ENCODE measurements around the gene EXOC3L1. TPM values are rescaled to one million over a fixed set of nuclear protein-coding genes. Genes with fewer than 3 reads are reported as not detected.

Gene EXOC3L1
- polyA plus RNA-seq, result 2.1 TPM
- long read RNA-seq, donor 1, partial matches to known transcripts, result 0 of 1 reads
- long read RNA-seq, donor 1, other reads (novel, unspliced or antisense), result 0 of 1 reads
- long read RNA-seq, donor 2, result 0 reads
- long read RNA-seq, donor 3, result 0 reads
- long read RNA-seq, donor 4, result 0 reads
- long read RNA-seq, donor 5, result 0 reads
- long read RNA-seq, donor 6, result 0 reads
- long read RNA-seq, donor 7, result 0 reads
- long read RNA-seq, donor 8, result 0 reads
- long read RNA-seq, donor 9, result 0 reads
- long read RNA-seq, donor 10, result 0 reads
- long read RNA-seq, donor 11, result 0 reads

DNA sequence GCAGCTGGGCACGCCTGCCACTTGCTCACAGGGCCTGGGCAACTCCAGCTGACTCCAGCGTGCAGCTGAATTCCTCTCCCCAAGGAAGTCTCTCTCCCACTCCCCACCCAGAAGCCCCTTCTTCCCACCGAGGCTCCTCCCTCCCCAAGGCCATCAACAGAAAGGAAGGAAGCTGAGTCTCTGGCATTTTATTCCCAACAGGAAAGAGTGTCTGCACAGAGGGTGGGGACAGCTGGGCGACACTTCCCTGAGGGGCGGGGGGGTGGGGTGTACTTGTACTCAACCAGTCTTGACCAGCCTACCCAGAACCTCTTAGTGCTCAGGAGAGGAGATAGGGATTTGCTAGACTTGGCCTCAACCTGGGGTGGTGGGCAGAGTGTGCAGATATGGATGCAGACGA lies at the start of gene EXOC3L1:
TSS of gene EXOC3L1 (minus strand) at position 96 of the 400 bp plus-strand sequence. CDS start 460 bp downstream, outside the sequence.
- Histone ChIP-seq H3K4me3 (ENCODE audit: low read length) (no peak within 1 kb of the TSS), H3K36me3 (ENCODE audit: control insufficient read depth, insufficient read depth, low read length) (peaks cover 18% of the 10 kb centered on the region), H3K27ac (ENCODE audit: low read length) (no peak within 1 kb of the TSS), H3K4me1 (ENCODE audit: control insufficient read depth, insufficient read depth, low read length) (peaks cover 29% of the 10 kb centered on the region), H3K9me3 (ENCODE audit: control insufficient read depth, low read depth, low read length) (peaks cover 2% of the 10 kb centered on the region), H3K27me3 (ENCODE audit: control insufficient read depth, insufficient read depth, low read length) (peaks cover 1% of the 10 kb centered on the region)
- no peak for DNase-seq
- WGBS (ENCODE audit: insufficient coverage, low lambda C conversion rate), result no CpG with 5 or more reads among the region's 6 CpGs

DNA sequence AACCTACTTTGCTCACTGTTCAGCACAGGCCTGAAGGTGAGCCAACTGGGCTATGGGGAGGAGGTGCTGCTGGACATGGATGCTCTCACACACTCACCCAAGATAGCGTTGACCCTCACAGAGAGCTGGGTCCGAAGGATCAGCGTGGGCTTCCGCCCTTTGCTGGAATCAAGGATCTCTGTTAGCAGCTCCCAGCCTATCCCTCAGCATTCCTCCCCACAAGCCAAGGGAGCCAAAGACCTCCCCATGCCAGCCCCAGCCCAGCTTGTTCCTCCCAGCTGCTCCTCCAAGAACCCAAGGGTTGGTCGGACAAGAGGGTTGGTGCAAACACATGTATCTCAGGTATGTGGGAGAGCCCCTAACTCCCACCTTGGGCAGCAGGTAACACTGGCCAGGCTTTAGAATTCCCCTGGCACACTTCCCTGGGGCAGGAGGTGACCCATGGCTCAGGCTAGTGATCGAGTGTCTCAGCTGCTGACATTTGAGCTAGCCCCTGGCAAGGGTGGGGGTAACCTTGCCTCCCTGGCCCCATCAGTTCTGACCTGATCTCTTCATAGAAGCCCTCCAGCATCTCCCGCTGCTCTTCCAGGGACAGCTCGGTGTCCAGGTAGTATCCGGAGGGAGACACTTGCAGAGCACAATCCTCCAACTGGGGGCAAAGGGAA lies 49.0 kb upstream of the EXOC3L1 start:
- peaks cover 27% of the 10 kb centered on the region for H3K36me3 ChIP-seq (ENCODE audit: control insufficient read depth, insufficient read depth, low read length)
- peaks cover 20% of the 10 kb centered on the region for H3K4me1 ChIP-seq (ENCODE audit: control insufficient read depth, insufficient read depth, low read length)
- no peak for DNase-seq
- no peak overlapping the region for H3K27ac ChIP-seq (ENCODE audit: low read length)
- peaks cover 4% of the 10 kb centered on the region for H3K9me3 ChIP-seq (ENCODE audit: control insufficient read depth, low read depth, low read length)
- no peak overlapping the region for H3K4me3 ChIP-seq (ENCODE audit: low read length)
- no CpG with 5 or more reads among the region's 9 CpGs for WGBS (ENCODE audit: insufficient coverage, low lambda C conversion rate)
- no peaks in the 10 kb centered on the region for H3K27me3 ChIP-seq (ENCODE audit: control insufficient read depth, insufficient read depth, low read length)

DNA sequence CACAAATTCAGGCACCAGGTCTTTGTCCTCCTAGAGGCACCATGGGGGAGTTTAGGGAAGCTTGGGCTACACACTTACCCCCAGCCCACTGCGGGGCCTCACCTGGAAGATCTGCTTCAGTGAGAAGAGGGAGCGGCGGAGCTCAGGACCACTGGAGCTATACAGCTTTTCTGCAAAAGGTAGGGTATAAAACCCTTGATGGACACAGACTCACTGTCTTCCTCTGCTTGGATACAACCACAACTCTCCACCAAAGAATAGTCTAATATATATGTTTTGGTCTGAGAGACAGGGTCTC lies 48.3 kb upstream of the EXOC3L1 start:
- Histone ChIP-seq H3K9me3 (ENCODE audit: control insufficient read depth, low read depth, low read length) (peaks cover 4% of the 10 kb centered on the region), H3K4me1 (ENCODE audit: control insufficient read depth, insufficient read depth, low read length) (peaks cover 20% of the 10 kb centered on the region), H3K4me3 (ENCODE audit: low read length) (no peak overlapping the region), H3K27me3 (ENCODE audit: control insufficient read depth, insufficient read depth, low read length) (no peaks in the 10 kb centered on the region), H3K27ac (ENCODE audit: low read length) (no peak overlapping the region), H3K36me3 (ENCODE audit: control insufficient read depth, insufficient read depth, low read length) (peaks cover 29% of the 10 kb centered on the region)
- DNase-seq, result no peak
- whole genome bisulfite sequencing (ENCODE audit: insufficient coverage, low lambda C conversion rate), result no CpG with 5 or more reads among the region's 3 CpGs

GRCh38 chr16:67237396-67238277 lies 47.7 kb upstream of the EXOC3L1 start:
- Histone ChIP-seq H3K27me3 (ENCODE audit: control insufficient read depth, insufficient read depth, low read length) (no peaks in the 10 kb centered on the region), H3K27ac (ENCODE audit: low read length) (no peak overlapping the region), H3K36me3 (ENCODE audit: control insufficient read depth, insufficient read depth, low read length) (peaks cover 30% of the 10 kb centered on the region), H3K4me1 (ENCODE audit: control insufficient read depth, insufficient read depth, low read length) (peaks cover 20% of the 10 kb centered on the region), H3K4me3 (ENCODE audit: low read length) (no peak overlapping the region), H3K9me3 (ENCODE audit: control insufficient read depth, low read depth, low read length) (peaks cover 4% of the 10 kb centered on the region)
- no peak for DNase-seq
- WGBS (ENCODE audit: insufficient coverage, low lambda C conversion rate), result no CpG with 5 or more reads among the region's 16 CpGs

GRCh38 chr16:67236563-67237395 lies 46.8 kb upstream of the EXOC3L1 start:
- H3K4me1 ChIP-seq (ENCODE audit: control insufficient read depth, insufficient read depth, low read length), result peaks cover 14% of the 10 kb centered on the region
- no peak overlapping the region for H3K27ac ChIP-seq (ENCODE audit: low read length)
- no peaks in the 10 kb centered on the region for H3K27me3 ChIP-seq (ENCODE audit: control insufficient read depth, insufficient read depth, low read length)
- H3K9me3 ChIP-seq (ENCODE audit: control insufficient read depth, low read depth, low read length), result peaks cover 4% of the 10 kb centered on the region
- no peak overlapping the region for H3K4me3 ChIP-seq (ENCODE audit: low read length)
- WGBS (ENCODE audit: insufficient coverage, low lambda C conversion rate), result no CpG with 5 or more reads among the region's 50 CpGs
- no peak for DNase-seq
- peaks cover 32% of the 10 kb centered on the region for H3K36me3 ChIP-seq (ENCODE audit: control insufficient read depth, insufficient read depth, low read length)

- Histone ChIP-seq H3K27me3 (ENCODE audit: control insufficient read depth, insufficient read depth, low read length) (no peaks in the 10 kb centered on the region), H3K27ac (ENCODE audit: low read length) (no peak overlapping the region), H3K4me3 (ENCODE audit: low read length) (no peak overlapping the region), H3K4me1 (ENCODE audit: control insufficient read depth, insufficient read depth, low read length) (peaks cover 6% of the 10 kb centered on the region), H3K9me3 (ENCODE audit: control insufficient read depth, low read depth, low read length) (peaks cover 4% of the 10 kb centered on the region), H3K36me3 (ENCODE audit: control insufficient read depth, insufficient read depth, low read length) (peaks cover 39% of the 10 kb centered on the region)
- DNase-seq, result no peak
- WGBS (ENCODE audit: insufficient coverage, low lambda C conversion rate), result no CpG with 5 or more reads among the region's 17 CpGs
Measured at GRCh38 chr16:67235816-67236562, 46.1 kb upstream of the EXOC3L1 start.

GRCh38 chr16:67234180-67234597 lies 44.3 kb upstream of the EXOC3L1 start:
- H3K36me3 ChIP-seq (ENCODE audit: control insufficient read depth, insufficient read depth, low read length), result peaks cover 54% of the 10 kb centered on the region

GRCh38 chr16:67233596-67233995 lies 43.7 kb upstream of the EXOC3L1 start:
- DNase-seq, result no peak
- peaks cover 4% of the 10 kb centered on the region for H3K9me3 ChIP-seq (ENCODE audit: control insufficient read depth, low read depth, low read length)
- no peak overlapping the region for H3K27ac ChIP-seq (ENCODE audit: low read length)
- H3K4me1 ChIP-seq (ENCODE audit: control insufficient read depth, insufficient read depth, low read length), result no peaks in the 10 kb centered on the region
- no CpG with 5 or more reads among the region's 7 CpGs for WGBS (ENCODE audit: insufficient coverage, low lambda C conversion rate)
- no peaks in the 10 kb centered on the region for H3K27me3 ChIP-seq (ENCODE audit: control insufficient read depth, insufficient read depth, low read length)
- H3K36me3 ChIP-seq (ENCODE audit: control insufficient read depth, insufficient read depth, low read length), result peaks cover 57% of the 10 kb centered on the region
- H3K4me3 ChIP-seq (ENCODE audit: low read length), result no peak overlapping the region

More at GRCh38 chr16:67234180-67234597, 44.3 kb upstream of the EXOC3L1 start:
- Histone ChIP-seq H3K9me3 (ENCODE audit: control insufficient read depth, low read depth, low read length) (peaks cover 4% of the 10 kb centered on the region), H3K4me1 (ENCODE audit: control insufficient read depth, insufficient read depth, low read length) (no peaks in the 10 kb centered on the region), H3K4me3 (ENCODE audit: low read length) (no peak overlapping the region), H3K27ac (ENCODE audit: low read length) (no peak overlapping the region), H3K27me3 (ENCODE audit: control insufficient read depth, insufficient read depth, low read length) (no peaks in the 10 kb centered on the region)
- DNase-seq, result no peak
- no CpG with 5 or more reads among the region's 10 CpGs for WGBS (ENCODE audit: insufficient coverage, low lambda C conversion rate)

DNA sequence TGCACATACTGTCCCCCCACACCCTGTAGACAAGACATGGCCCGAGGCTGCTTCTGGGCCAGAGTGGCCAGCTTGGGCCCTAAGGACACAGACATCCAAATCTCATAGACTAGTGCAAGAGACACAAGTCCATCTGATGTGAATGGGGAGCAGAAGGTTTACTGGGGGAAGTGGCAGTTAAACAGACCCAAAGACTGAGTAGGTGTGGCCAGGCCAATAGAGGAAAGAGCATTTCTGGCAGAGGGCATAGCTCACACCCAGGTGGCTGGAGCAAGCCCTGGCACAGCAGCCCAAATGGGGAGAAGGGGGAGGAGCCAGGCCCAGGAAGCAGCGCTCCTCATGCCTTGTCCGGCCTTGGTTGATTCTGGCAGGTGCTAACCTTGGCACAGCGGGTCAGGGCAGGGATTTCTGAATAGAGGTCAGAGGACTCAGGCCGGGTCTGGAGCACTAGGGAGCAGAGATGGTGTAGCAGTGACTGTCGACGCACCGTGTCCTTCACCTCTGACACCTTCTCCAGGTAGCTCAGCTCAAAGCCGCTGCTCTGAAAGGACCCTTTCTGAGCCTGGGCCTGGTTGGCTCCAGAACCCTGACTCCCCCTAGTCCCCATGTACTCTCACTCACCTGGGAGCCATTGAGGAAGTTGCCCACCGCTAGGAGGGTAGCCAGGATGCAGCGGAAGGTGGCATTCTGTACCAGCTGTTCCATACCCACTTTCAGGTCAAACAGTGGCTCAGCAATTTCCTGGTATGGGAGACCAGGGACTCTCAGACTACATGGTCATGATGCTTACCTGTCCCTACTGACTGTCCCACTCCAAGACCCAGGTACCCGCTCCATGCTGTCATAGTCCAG lies 41.1 kb upstream of the EXOC3L1 start:
- Histone ChIP-seq H3K27ac (ENCODE audit: low read length) (no peak overlapping the region), H3K36me3 (ENCODE audit: control insufficient read depth, insufficient read depth, low read length) (peaks cover 47% of the 10 kb centered on the region), H3K9me3 (ENCODE audit: control insufficient read depth, low read depth, low read length) (no peaks in the 10 kb centered on the region), H3K4me3 (ENCODE audit: low read length) (no peak overlapping the region), H3K4me1 (ENCODE audit: control insufficient read depth, insufficient read depth, low read length) (peaks cover 10% of the 10 kb centered on the region), H3K27me3 (ENCODE audit: control insufficient read depth, insufficient read depth, low read length) (no peaks in the 10 kb centered on the region)
- DNase-seq, result no peak
- WGBS (ENCODE audit: insufficient coverage, low lambda C conversion rate), result no CpG with 5 or more reads among the region's 12 CpGs
